H9 (cell line): Measurements from ENCODE around the gene SLC22A2. TPM values are rescaled to one million over a fixed set of nuclear protein-coding genes. Genes with fewer than 3 reads are reported as not detected.

ENCODE experiments used
- DNase-seq: peaks from one replicate; pipeline ENCODE4 v3.0.0-alpha.2; 2017
- H2AFZ ChIP-seq: one replicate; pipeline ENCODE4 v1.6.1; 2013; ENCODE audit warnings: mild to moderate bottlenecking, low read length, control low read depth, moderate library complexity
- H2AK5ac ChIP-seq: 2 replicates; pipeline ENCODE4 v1.6.1; 2013; ENCODE audit warnings: low read length, control low read depth, mixed read lengths; ENCODE audit not compliant: insufficient read length
- H2BK120ac ChIP-seq: one replicate; pipeline ENCODE4 v1.6.1; 2013; ENCODE audit warnings: low read depth, mild to moderate bottlenecking, low read length, control low read depth, inconsistent platforms; ENCODE audit not compliant: poor library complexity, severe bottlenecking
- H2BK12ac ChIP-seq: 2 replicates; pipeline ENCODE4 v1.6.1; 2013; ENCODE audit warnings: low read length, control low read depth, mixed read lengths, low read depth; ENCODE audit not compliant: insufficient read length
- H2BK15ac ChIP-seq: 2 replicates; pipeline ENCODE4 v1.6.1; 2013; ENCODE audit warnings: low read depth, low read length, control low read depth
- H2BK20ac ChIP-seq: one replicate; pipeline ENCODE4 v1.6.1; 2013; ENCODE audit warnings: low read depth, mild to moderate bottlenecking, low read length, control low read depth, inconsistent platforms; ENCODE audit not compliant: poor library complexity, severe bottlenecking
- H2BK5ac ChIP-seq: 2 replicates; pipeline ENCODE4 v1.6.1; 2013; ENCODE audit warnings: low read length, control low read depth, mixed read lengths; ENCODE audit not compliant: insufficient read length
- H3K14ac ChIP-seq: 2 replicates; pipeline ENCODE4 v1.6.1; 2013; ENCODE audit warnings: low read length, control low read depth; ENCODE audit not compliant: insufficient read depth
- H3K18ac ChIP-seq: 2 replicates; pipeline ENCODE4 v1.6.1; 2013; ENCODE audit warnings: low read depth, mild to moderate bottlenecking, mixed read lengths, low read length, control low read depth; ENCODE audit not compliant: insufficient read length
- H3K23ac ChIP-seq: 2 replicates; pipeline ENCODE4 v1.6.1; 2013; ENCODE audit warnings: low read length, control low read depth, mixed read lengths, low read depth; ENCODE audit not compliant: insufficient read length
- H3K23me2 ChIP-seq: 2 replicates; pipeline ENCODE4 v1.6.1; 2013; ENCODE audit warnings: low read depth, mild to moderate bottlenecking, mixed read lengths, low read length, control low read depth; ENCODE audit not compliant: insufficient read length, poor library complexity, severe bottlenecking
- H3K27ac ChIP-seq: 2 replicates; pipeline ENCODE4 v1.5.1; 2013; ENCODE audit warnings: low read length, control low read depth, mixed read lengths, low read depth; ENCODE audit not compliant: insufficient read length
- H3K27me3 ChIP-seq: 2 replicates; pipeline ENCODE4 v1.6.1; 2013; ENCODE audit warnings: low read length, control low read depth, inconsistent platforms; ENCODE audit not compliant: insufficient read depth
- H3K4ac ChIP-seq: 2 replicates; pipeline ENCODE4 v1.6.1; 2013; ENCODE audit warnings: low read depth, mild to moderate bottlenecking, control low read depth, inconsistent platforms, low read length, moderate library complexity
- H3K4me1 ChIP-seq: 2 replicates; pipeline ENCODE4 v1.6.1; 2013; ENCODE audit warnings: low read length, control low read depth, inconsistent platforms; ENCODE audit not compliant: insufficient read depth
- H3K4me2 ChIP-seq: 2 replicates; pipeline ENCODE4 v1.6.1; 2013; ENCODE audit warnings: low read length, control low read depth, mixed read lengths; ENCODE audit not compliant: insufficient read length, insufficient read depth
- H3K56ac ChIP-seq: 2 replicates; pipeline ENCODE4 v1.6.1; 2013; ENCODE audit warnings: low read depth, mild to moderate bottlenecking, mixed read lengths, low read length, control low read depth; ENCODE audit not compliant: insufficient read length
- H3K79me1 ChIP-seq: 2 replicates; pipeline ENCODE4 v1.6.1; 2013; ENCODE audit warnings: low read depth, mild to moderate bottlenecking, moderate library complexity, low read length, control low read depth, inconsistent platforms; ENCODE audit not compliant: insufficient read depth, poor library complexity, severe bottlenecking
- H3K79me2 ChIP-seq: 2 replicates; pipeline ENCODE4 v1.6.1; 2013; ENCODE audit warnings: low read length, control low read depth, inconsistent platforms; ENCODE audit not compliant: insufficient read depth
- H3K9ac ChIP-seq: 2 replicates; pipeline ENCODE4 v1.6.1; 2013; ENCODE audit warnings: low read length, control low read depth, mixed read lengths; ENCODE audit not compliant: insufficient read length; ENCODE audit errors: extremely low read depth
- H3K9me3 ChIP-seq: one replicate; pipeline ENCODE4 v1.6.1; 2013; ENCODE audit warnings: low read depth, low read length, inconsistent platforms; ENCODE audit not compliant: control insufficient read depth
- H3T11ph ChIP-seq: one replicate; pipeline ENCODE4 v1.6.1; 2013; ENCODE audit warnings: mild to moderate bottlenecking, low read length, control low read depth, inconsistent platforms
- H4K20me1 ChIP-seq: one replicate; pipeline ENCODE4 v1.6.1; 2013; ENCODE audit not compliant: control insufficient read depth, insufficient read length, insufficient read depth
- H4K5ac ChIP-seq: 2 replicates; pipeline ENCODE4 v1.6.1; 2013; ENCODE audit warnings: low read depth, mild to moderate bottlenecking, mixed read lengths, low read length, control low read depth; ENCODE audit not compliant: insufficient read length
- H4K8ac ChIP-seq: replicated peaks from 2 replicates; pipeline ENCODE4 v1.6.1; 2013; ENCODE audit warnings: low read length, control low read depth, mixed read lengths, low read depth; ENCODE audit not compliant: insufficient read length
- H4K91ac ChIP-seq: 2 replicates; pipeline ENCODE4 v1.6.1; 2013; ENCODE audit warnings: low read depth, mild to moderate bottlenecking, moderate library complexity, mixed read lengths, low read length, control low read depth; ENCODE audit not compliant: insufficient read length
- H3K27ac Mint-ChIP-seq, 3 experiments: 2 replicates in 2 of 3; 3 replicates in 1 of 3; pipeline ENCODE4 v1.8.0; 2020 to 2021; ENCODE audit warnings: mixed read lengths in 3 of 3, mild to moderate bottlenecking in 1 of 3, moderate library complexity in 1 of 3
- H3K27me3 Mint-ChIP-seq: 2 replicates; pipeline ENCODE4 v1.8.0; 2021; ENCODE audit warnings: low read depth, mild to moderate bottlenecking, moderate library complexity, mixed read lengths
- H3K36me3 Mint-ChIP-seq, 3 experiments: 2 replicates in 2 of 3; 3 replicates in 1 of 3; pipeline ENCODE4 v1.8.0; 2020 to 2021; ENCODE audit warnings: low read depth in 3 of 3, mixed read lengths in 3 of 3; ENCODE audit not compliant: insufficient read depth in 1 of 3
- H3K4me1 Mint-ChIP-seq, 2 experiments: 2 replicates each; pipeline ENCODE4 v1.8.0; 2020; ENCODE audit warnings: mixed read lengths in 2 of 2
- H3K4me3 Mint-ChIP-seq, 2 experiments: 2 replicates in 1 of 2; 3 replicates in 1 of 2; pipeline ENCODE4 v1.8.0; 2020 to 2021; ENCODE audit warnings: mild to moderate bottlenecking in 2 of 2, mixed read lengths in 2 of 2, moderate library complexity in 1 of 2
- H3K9me3 Mint-ChIP-seq, 2 experiments: 2 replicates in 1 of 2; 3 replicates in 1 of 2; pipeline ENCODE4 v1.8.0; 2020; ENCODE audit warnings: mild to moderate bottlenecking in 2 of 2, mixed read lengths in 2 of 2, moderate library complexity in 1 of 2
- CTCF ChIP-seq: fragments of 200-600 bp; sonication (generic); conservative IDR thresholded peaks from 3 replicates; pipeline ENCODE4 v1.8.0; 2021; ENCODE audit warnings: antibody characterized with exemption, mild to moderate bottlenecking
- WGBS: extraction: QIAGEN DNeasy Blood & Tissue Kit; methylation state at CpG from one replicate; pipeline ENCODE4 v1.1.7; 2013; ENCODE audit warnings: missing lambda C conversion rate, low lambda C conversion rate, mixed read lengths; ENCODE audit not compliant: insufficient read length; ENCODE audit errors: extremely low coverage; 5-methylcytosine and 5-hydroxymethylcytosine counted together
- total RNA-seq: library from RNA; stranded (reverse); gene quantifications from 2 replicates; pipeline ENCODE4 v1.2.1, GENCODE V29; 2021

The SLC22A2 gene
- total RNA-seq, 1 experiment from 2014 or later: 1.0 TPM

DNA sequence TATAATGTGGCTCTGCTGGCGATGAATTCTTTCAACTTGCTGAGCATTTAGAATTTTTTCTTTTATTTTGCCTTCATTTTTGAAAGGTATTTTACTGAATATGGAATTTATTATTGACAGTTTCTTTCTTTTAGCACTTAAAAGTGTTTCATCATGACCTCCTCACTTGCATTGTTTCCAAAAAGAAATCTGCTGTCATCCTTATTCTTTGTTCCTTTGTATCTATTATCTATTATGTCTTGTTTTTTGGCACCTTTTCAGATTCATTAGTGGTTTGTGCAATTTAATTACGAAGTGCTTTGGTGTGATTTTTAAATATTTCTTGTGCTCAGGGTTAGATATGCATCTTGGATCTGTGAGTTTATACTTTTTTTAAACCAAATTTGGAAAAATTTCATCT, 26.0 kb upstream of the SLC22A2 start:
- H4K91ac ChIP-seq: no peak overlapping the region
- no peak overlapping the region for H3K18ac ChIP-seq
- no peak for TF ChIP-seq CTCF
- H3K23me2 ChIP-seq: no peaks in the 10 kb centered on the region
- H3K4me1 ChIP-seq: no peaks in the 10 kb centered on the region
- H3K27me3 ChIP-seq: no peaks in the 10 kb centered on the region
- Mint-ChIP-seq H3K36me3 (peaks cover 2 to 12% (median 7%) of the 10 kb centered on the region in 3 experiments), H3K9me3 (peaks cover 8 to 9% of the 10 kb centered on the region in 2 experiments), H3K4me3 (no peak overlapping the region), H3K4me1 (peaks cover 13 to 16% of the 10 kb centered on the region in 2 experiments), H3K27ac (no peak overlapping the region), H3K27me3 (no peaks in the 10 kb centered on the region)
- no peak overlapping the region for H4K8ac ChIP-seq
- H3K23ac ChIP-seq: no peak overlapping the region
- H3K56ac ChIP-seq: no peak overlapping the region
- H3K79me2 ChIP-seq: no peaks in the 10 kb centered on the region
- H2BK5ac ChIP-seq: no peak overlapping the region
- no peak overlapping the region for H3K14ac ChIP-seq
- no peak overlapping the region for H2AFZ ChIP-seq
- H2AK5ac ChIP-seq: no peak overlapping the region
- H2BK20ac ChIP-seq: no peak overlapping the region
- WGBS: no CpG with 5 or more reads among the region's 2 CpGs
- DNase-seq: no peak
- H4K5ac ChIP-seq: no peak overlapping the region
- H3K4me2 ChIP-seq: no peak overlapping the region
- H2BK15ac ChIP-seq: no peak overlapping the region
- H3K9ac ChIP-seq: no peak overlapping the region
- H3K4ac ChIP-seq: no peak overlapping the region
- H2BK12ac ChIP-seq: no peak overlapping the region
- H3K9me3 ChIP-seq: no peaks in the 10 kb centered on the region
- no peak overlapping the region for H3K27ac ChIP-seq
- H3T11ph ChIP-seq: no peak overlapping the region
- no peaks in the 10 kb centered on the region for H3K79me1 ChIP-seq
- H2BK120ac ChIP-seq: no peak overlapping the region
- H4K20me1 ChIP-seq: no peaks in the 10 kb centered on the region
